ENCODE results near the gene MMUT. TPM values are rescaled to one million over a fixed set of nuclear protein-coding genes. Genes with fewer than 3 reads are reported as not detected.

Gene MMUT
- total RNA-seq (2021; ENCODE audit: unreplicated experiment), result 12.4 TPM
- polyA plus RNA-seq (2012), result 6.0 and 7.5 TPM in 2 replicates
- Bru-seq, nascent RNA, result percentile 67 among the genes with signal in this experiment
- percentile 74 among the genes with signal in this experiment for BruChase-seq, experiment 1, labeled RNA remaining after a 6-hour chase
- BruChase-seq, experiment 2, labeled RNA remaining after a 2-hour chase, result percentile 56 among the genes with signal in this experiment
- long read RNA-seq, transcript MUT-201 (13 exons, 3,749 nt), result major isoform, 47 of 73 reads
- long read RNA-seq, partial matches to known transcripts, result 3 of 73 reads
- long read RNA-seq, other reads (novel, unspliced or antisense), result 23 of 73 reads

- RAD21 ChIA-PET (ENCODE audit: low non-redundant PET in 1 of 2, low total read pairs in 2 of 2, uncharacterized antibody in 2 of 2, unreplicated experiment in 2 of 2), result no interaction called here
- intact Hi-C loops (cut with micrococcal nuclease), result loop anchor here (1.0 kb wide), 1 partner anchor 144 kb away; no protein-coding TSS in a partner anchor
- TF ChIP-seq ELF1 (IDR thresholded peaks at IDR 0.05; ENCODE audit: borderline replicate concordance, low read depth), result peak; percentile 87
- peak; percentile 80; the same call in 1 of the 2 replicates for TF ChIP-seq CBX3 (IDR thresholded peaks at IDR 0.05; ENCODE audit: low read depth)
- TF ChIP-seq CTCF (IDR thresholded peaks at IDR 0.05 in 2 of 3, conservative IDR thresholded peaks at IDR 0.05 in 1 of 3; ENCODE audit: borderline replicate concordance in 1 of 3, insufficient read depth in 1 of 3, low read depth in 2 of 3, low read length in 2 of 3), result no peak
- no peak for TF ChIP-seq RAD21 (IDR thresholded peaks at IDR 0.05; ENCODE audit: low read depth)
- peak; percentile 96 for TF ChIP-seq SP1 (IDR thresholded peaks at IDR 0.05; ENCODE audit: low read depth)
- peak; percentile 63; the same call in 1 of the 2 replicates for TF ChIP-seq MAX (IDR thresholded peaks at IDR 0.05)
- peak; percentile 41 for TF ChIP-seq POLR2A (IDR thresholded peaks at IDR 0.05; ENCODE audit: borderline replicate concordance, extremely low read depth, insufficient read depth, insufficient read length)
- peak; percentile 96 for TF ChIP-seq SIN3A (IDR thresholded peaks at IDR 0.05; ENCODE audit: low read depth)
- TF ChIP-seq SRF (IDR thresholded peaks at IDR 0.05; ENCODE audit: low read depth), result peak; percentile 95
- peak; percentile 92 for TF ChIP-seq EGR1 (IDR thresholded peaks at IDR 0.05; ENCODE audit: low read depth)
- TF ChIP-seq EZH2 (IDR thresholded peaks at IDR 0.05), result no peak
- TF ChIP-seq POLR2AphosphoS5 (IDR thresholded peaks at IDR 0.05; ENCODE audit: low read depth, low read length), result peak; percentile 75
- no peaks in the 10 kb centered on the region for H4K20me1 ChIP-seq (ENCODE audit: insufficient read depth)
- no peak within 1 kb of the TSS for H2AFZ ChIP-seq (ENCODE audit: low read depth, low read length, poor library complexity, severe bottlenecking)
- ATAC-seq (peak; percentile 99), DNase-seq (ENCODE audit: low read depth, low spot score) (peak; percentile 92)
- H3K36me3 ChIP-seq (ENCODE audit: control insufficient read depth in 1 of 2, insufficient read depth in 2 of 2, low read length in 2 of 2), result no peaks in the 10 kb centered on the region
- no peaks in the 10 kb centered on the region for H3K9me2 ChIP-seq (ENCODE audit: insufficient read depth)
- peaks cover 3 to 14% of the 10 kb centered on the region in 2 experiments; a peak in 2 of 4 replicates for H3K4me1 ChIP-seq (ENCODE audit: control insufficient read depth in 1 of 2, insufficient read depth in 2 of 2, low read length in 2 of 2)
- peak within 1 kb of the TSS; percentile 87 for H3K4me2 ChIP-seq (ENCODE audit: low read length)
- peaks cover 48% of the 10 kb centered on the region for H3K79me2 ChIP-seq (ENCODE audit: insufficient read depth, low read length)
- H3K9me3 ChIP-seq (ENCODE audit: control insufficient read depth in 1 of 2, insufficient read depth in 1 of 2, low read depth in 1 of 2, low read length in 2 of 2), result no peaks in the 10 kb centered on the region
- H3K27ac ChIP-seq (ENCODE audit: low read depth, low read length), result peak within 1 kb of the TSS; percentile 17; the same call in 1 of the 2 replicates
- BruUV-seq (replicated peaks), result no TSS peak
- H3K27me3 ChIP-seq (ENCODE audit: insufficient read depth, low read length), result no peaks in the 10 kb centered on the region
- H3K4me3 ChIP-seq (replicated peaks in 1 of 2; ENCODE audit: low read depth in 1 of 2, low read length in 2 of 2), result peak within 1 kb of the TSS; percentile 76 to 97
- CTCF ChIA-PET, result no interaction called here
- POLR2A ChIA-PET, result no interaction called here
- peak within 1 kb of the TSS; percentile 74 for H3K9ac ChIP-seq (ENCODE audit: low read length)
Observed at GRCh38 chr6:49462927-49463611, at the start of gene MMUT, which contains the start of gene CENPQ. Gene MMUT, minus strand, starts transcription at chr6:49463253. Its CDS starts 3,787 bp downstream, at chr6:49459466. Gene CENPQ, plus strand, starts transcription at chr6:49463370. Its CDS starts 6,807 bp downstream, at chr6:49470177.

Data from HCT116 (cell line).